Activated T-cell treated with anti-CD3 and anti-CD28 coated beads, Interleukin-2, amount 50 U/mL, for 24 hours (primary cell): ENCODE data around the gene IL17RD.
"Not testable (repeated sequence)": the region's sequence is repeated elsewhere in the genome, so short reads cannot be mapped to it uniquely, and the experiment has no call there.

Experiments
- DNase-seq: peaks from one replicate; pipeline ENCODE4 v3.0.0-alpha.2; 2020
- H3K27ac Mint-ChIP-seq: 2 replicates; pipeline ENCODE4 v1.8.0; 2020; ENCODE audit warnings: mild to moderate bottlenecking, mixed read lengths
- H3K27me3 Mint-ChIP-seq: 2 replicates; pipeline ENCODE4 v1.8.0; 2020; ENCODE audit warnings: mixed read lengths
- H3K36me3 Mint-ChIP-seq: 2 replicates; pipeline ENCODE4 v1.8.0; 2020; ENCODE audit warnings: low read depth, mixed read lengths
- H3K4me1 Mint-ChIP-seq: 2 replicates; pipeline ENCODE4 v1.8.0; 2020; ENCODE audit warnings: low read depth, mixed read lengths
- H3K4me3 Mint-ChIP-seq: 2 replicates; pipeline ENCODE4 v1.8.0; 2020; ENCODE audit warnings: mild to moderate bottlenecking, moderate library complexity, mixed read lengths
- H3K9me3 Mint-ChIP-seq: 2 replicates; pipeline ENCODE4 v1.8.0; 2020; ENCODE audit warnings: mixed read lengths

The IL17RD gene

DNA sequence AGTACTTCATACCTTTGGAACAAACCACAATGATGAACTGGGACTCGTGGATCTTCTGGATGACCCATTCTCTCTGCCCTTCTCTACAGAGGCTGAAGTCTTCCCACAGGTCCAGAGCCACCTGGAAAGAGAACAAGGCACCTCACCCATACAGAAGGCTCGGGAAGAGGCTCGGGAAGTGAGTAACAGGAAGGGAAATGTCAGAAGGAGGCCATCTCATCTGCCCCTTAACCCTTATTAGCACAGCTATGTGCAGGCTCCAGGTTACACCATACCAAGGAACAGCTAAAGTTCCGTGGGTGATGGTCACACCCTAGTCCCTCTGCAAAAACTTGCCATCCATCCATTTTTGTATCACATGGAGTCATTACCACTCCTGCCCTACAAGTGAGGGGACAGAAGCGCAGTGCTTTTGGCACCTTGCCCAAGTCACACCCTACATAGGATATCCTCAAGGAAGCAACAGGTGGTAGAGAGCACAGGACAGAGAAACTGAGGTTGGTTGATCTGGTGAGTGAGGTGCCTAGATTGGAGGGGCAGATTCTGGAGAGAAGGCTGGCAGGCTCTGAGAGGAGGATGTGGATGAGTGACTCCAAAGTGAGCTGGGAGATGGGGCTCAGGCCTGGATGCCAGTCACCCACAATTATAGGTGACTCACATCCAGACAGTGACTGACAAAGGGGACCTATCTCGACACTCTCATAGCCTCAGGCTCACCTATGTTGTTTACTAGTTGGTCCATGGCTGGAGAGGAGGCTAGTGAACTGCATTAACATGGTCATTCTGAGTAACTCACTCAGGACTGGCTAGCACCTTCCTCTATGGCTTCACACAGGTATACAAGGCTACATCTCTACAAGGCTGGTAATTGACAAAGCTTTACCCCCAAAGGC is 66.5 kb downstream of the IL17RD start:
- no peak for DNase-seq
- H3K27ac Mint-ChIP-seq = no peak overlapping the region
- no peaks in the 10 kb centered on the region for H3K27me3 Mint-ChIP-seq
- no peak overlapping the region for H3K4me3 Mint-ChIP-seq
- H3K36me3 Mint-ChIP-seq = no peaks in the 10 kb centered on the region
- peaks cover 2% of the 10 kb centered on the region for H3K4me1 Mint-ChIP-seq
- no peaks in the 10 kb centered on the region for H3K9me3 Mint-ChIP-seq

GRCh38 chr3:57097536-57097935 is 67.6 kb downstream of the IL17RD start:
- no peaks in the 10 kb centered on the region for H3K9me3 Mint-ChIP-seq
- peaks cover 2% of the 10 kb centered on the region for H3K4me1 Mint-ChIP-seq
- no peaks in the 10 kb centered on the region for H3K36me3 Mint-ChIP-seq
- H3K27me3 Mint-ChIP-seq = no peaks in the 10 kb centered on the region
- H3K27ac Mint-ChIP-seq = no peak overlapping the region
- H3K4me3 Mint-ChIP-seq = no peak overlapping the region
- no peak for DNase-seq

DNA sequence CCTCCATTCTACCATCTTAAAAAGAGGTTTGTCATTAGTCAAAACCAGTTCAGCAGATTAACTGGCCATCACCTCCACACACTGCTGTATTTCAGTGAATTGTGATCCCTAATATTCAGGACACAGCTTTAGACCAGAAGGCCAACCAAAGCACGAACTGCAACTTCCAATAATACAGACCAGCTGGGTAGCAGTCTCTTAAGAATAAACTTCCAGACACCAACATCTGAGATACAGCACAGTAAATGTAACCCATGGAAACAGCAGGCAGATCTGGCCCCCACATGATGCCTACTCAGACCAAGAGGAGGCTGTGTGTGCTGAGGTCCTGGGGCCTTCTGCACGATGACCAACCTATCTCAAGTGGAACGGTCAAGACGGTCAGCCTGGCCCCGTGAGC is 69.8 kb downstream of the IL17RD start:
- H3K4me3 Mint-ChIP-seq = no peak overlapping the region
- H3K9me3 Mint-ChIP-seq = no peaks in the 10 kb centered on the region
- H3K4me1 Mint-ChIP-seq = peaks cover 2% of the 10 kb centered on the region
- no peak for DNase-seq
- no peaks in the 10 kb centered on the region for H3K27me3 Mint-ChIP-seq
- H3K27ac Mint-ChIP-seq = no peak overlapping the region
- H3K36me3 Mint-ChIP-seq = no peaks in the 10 kb centered on the region

DNA sequence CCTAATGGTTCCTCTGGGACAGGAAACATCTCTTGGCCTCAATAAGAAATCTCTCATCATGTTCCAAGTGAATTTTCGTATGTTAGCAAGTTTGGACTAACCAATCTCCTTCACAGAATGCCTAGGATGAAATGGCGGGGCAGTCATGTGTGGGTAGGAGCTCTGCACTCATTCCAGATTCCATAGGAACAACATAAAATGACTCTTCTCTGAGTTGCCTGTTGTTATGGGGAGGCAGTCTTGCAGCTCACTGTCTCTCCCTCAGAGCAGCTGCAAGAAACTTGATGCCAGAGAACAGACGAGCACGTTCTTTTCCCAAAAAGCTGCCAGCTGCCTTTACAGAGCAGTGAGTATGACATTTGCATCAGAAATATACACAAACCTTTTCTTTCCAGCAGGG is 70.6 kb downstream of the IL17RD start:
- H3K27ac Mint-ChIP-seq = no peak overlapping the region
- no peaks in the 10 kb centered on the region for H3K27me3 Mint-ChIP-seq
- H3K4me3 Mint-ChIP-seq = no peak overlapping the region
- H3K9me3 Mint-ChIP-seq = no peaks in the 10 kb centered on the region
- H3K4me1 Mint-ChIP-seq = no peaks in the 10 kb centered on the region
- DNase-seq = no peak
- H3K36me3 Mint-ChIP-seq = no peaks in the 10 kb centered on the region

GRCh38 chr3:57093971-57094535 is 71.1 kb downstream of the IL17RD start:
- Mint-ChIP-seq H3K9me3 (no peaks in the 10 kb centered on the region), H3K27ac (no peak overlapping the region), H3K36me3 (no peaks in the 10 kb centered on the region), H3K4me3 (no peak overlapping the region), H3K4me1 (no peaks in the 10 kb centered on the region), H3K27me3 (no peaks in the 10 kb centered on the region)
- no peak for DNase-seq

DNA sequence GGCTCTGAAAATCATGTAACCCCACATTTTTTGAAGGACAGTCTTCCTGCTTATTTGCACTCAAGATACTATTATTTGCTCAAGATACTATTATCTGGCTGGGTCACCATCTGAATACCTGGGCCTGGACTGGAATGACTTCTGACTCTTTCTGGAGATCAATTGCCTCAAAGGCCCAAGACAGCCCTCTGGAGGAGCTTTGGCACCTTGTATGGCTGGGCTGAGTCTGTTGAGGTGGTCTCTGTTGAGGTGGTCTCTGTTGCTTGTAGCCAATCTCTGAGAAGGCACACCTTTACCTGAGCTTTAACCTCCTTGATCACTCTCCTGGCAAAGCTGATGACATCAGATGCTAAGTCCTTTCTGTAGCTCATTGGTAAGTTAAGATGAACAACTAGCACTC is 71.7 kb downstream of the IL17RD start:
- H3K4me3 Mint-ChIP-seq = no peak overlapping the region
- H3K4me1 Mint-ChIP-seq = no peaks in the 10 kb centered on the region
- no peaks in the 10 kb centered on the region for H3K36me3 Mint-ChIP-seq
- H3K27me3 Mint-ChIP-seq = peaks cover 2% of the 10 kb centered on the region
- no peak for DNase-seq
- H3K9me3 Mint-ChIP-seq = no peaks in the 10 kb centered on the region
- H3K27ac Mint-ChIP-seq = no peak overlapping the region

DNA sequence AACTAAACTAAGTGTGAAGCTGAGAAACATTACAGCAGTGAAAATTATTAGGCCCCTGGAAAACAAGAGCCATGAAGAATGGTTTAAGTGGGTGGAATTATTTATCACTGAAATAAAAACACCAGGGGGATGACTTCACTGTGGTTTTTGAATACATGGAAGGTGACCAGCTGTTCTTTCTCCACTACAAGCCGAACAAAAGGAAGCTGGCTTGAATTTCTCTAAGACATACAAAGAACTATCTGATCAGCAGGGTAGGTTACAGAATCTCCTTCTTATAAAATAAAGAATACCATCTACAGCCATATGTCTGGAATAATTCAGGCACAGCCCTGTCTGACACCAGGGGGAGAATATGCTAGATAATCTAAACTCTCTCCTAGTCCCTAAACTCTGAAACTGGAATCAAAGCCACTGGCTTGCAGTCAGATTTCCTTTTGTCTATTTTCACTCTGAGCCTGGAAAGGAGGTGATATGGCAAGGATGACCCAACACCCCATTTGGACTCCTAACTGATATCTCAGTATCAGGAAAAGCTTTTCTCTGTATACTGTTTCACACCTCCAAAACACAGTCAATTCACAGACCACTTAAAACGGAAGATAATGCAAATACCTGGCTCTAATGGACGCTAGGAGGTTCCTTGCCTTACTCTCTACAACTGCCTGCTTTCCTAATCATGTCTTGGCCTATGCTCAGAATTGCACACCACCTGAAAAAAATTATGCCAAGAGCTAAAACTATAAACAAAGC is 73.5 kb downstream of the IL17RD start:
- no peak overlapping the region for H3K27ac Mint-ChIP-seq
- peaks cover 3% of the 10 kb centered on the region for H3K27me3 Mint-ChIP-seq
- DNase-seq = no peak
- H3K36me3 Mint-ChIP-seq = no peaks in the 10 kb centered on the region
- H3K9me3 Mint-ChIP-seq = no peaks in the 10 kb centered on the region
- H3K4me3 Mint-ChIP-seq = no peak overlapping the region
- no peaks in the 10 kb centered on the region for H3K4me1 Mint-ChIP-seq

DNA sequence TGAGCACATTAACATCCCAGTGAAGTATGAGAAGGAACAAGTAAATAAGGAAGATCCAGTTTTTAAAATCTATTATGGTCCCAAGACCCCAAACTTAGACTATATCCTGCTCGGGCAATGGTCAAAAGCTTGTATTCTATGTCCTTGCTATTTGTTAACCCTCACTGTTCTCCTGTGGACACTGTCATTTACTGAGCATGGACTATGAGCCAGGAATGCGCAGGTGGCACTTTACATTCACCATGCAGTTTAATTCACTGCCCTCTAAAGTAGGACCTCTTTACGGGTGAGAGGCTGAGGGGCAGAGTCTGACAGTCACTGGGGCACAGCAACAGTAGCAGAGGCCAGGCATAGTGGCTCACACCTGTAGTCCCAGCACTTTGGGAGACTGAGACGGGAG is 76.1 kb downstream of the IL17RD start:
- no peak overlapping the region for H3K27ac Mint-ChIP-seq
- no peak overlapping the region for H3K4me3 Mint-ChIP-seq
- no peak for DNase-seq
- no peaks in the 10 kb centered on the region for H3K4me1 Mint-ChIP-seq
- H3K27me3 Mint-ChIP-seq = peaks cover 3% of the 10 kb centered on the region
- no peaks in the 10 kb centered on the region for H3K9me3 Mint-ChIP-seq
- no peaks in the 10 kb centered on the region for H3K36me3 Mint-ChIP-seq

GRCh38 chr3:57088503-57088902 is 76.7 kb downstream of the IL17RD start:
- H3K27ac Mint-ChIP-seq = no peak overlapping the region
- H3K4me1 Mint-ChIP-seq = no peaks in the 10 kb centered on the region

GRCh38 chr3:57087361-57088092 is 77.6 kb downstream of the IL17RD start:
- Mint-ChIP-seq H3K4me3 (no peak overlapping the region), H3K27ac (no peak overlapping the region), H3K36me3 (no peaks in the 10 kb centered on the region), H3K4me1 (no peaks in the 10 kb centered on the region), H3K27me3 (peaks cover 3% of the 10 kb centered on the region), H3K9me3 (no peaks in the 10 kb centered on the region)
- no peak for DNase-seq

More at GRCh38 chr3:57088503-57088902, 76.7 kb downstream of the IL17RD start:
- H3K9me3 Mint-ChIP-seq = no peaks in the 10 kb centered on the region
- no peak overlapping the region for H3K4me3 Mint-ChIP-seq
- peaks cover 3% of the 10 kb centered on the region for H3K27me3 Mint-ChIP-seq
- no peaks in the 10 kb centered on the region for H3K36me3 Mint-ChIP-seq
- DNase-seq = no peak

DNA sequence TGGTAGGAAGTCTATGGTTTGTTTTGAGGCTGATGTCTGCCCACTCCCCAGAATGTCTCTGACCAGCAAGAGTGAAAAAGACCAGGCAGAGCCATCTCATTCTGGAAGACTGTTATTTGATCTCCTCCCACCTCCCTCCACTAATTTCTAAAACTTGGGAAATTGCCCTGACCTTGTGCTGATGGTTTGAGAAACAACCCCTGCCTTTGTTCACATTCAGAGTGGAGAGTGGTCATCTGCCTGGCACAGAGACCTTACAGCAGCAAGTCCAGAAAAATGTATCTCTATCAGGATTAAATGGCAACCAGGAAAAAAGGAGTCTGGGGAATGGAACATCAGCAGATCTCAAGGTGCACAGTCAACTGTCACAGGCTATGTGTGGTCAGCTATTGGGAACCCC is 79.0 kb downstream of the IL17RD start:
- Mint-ChIP-seq H3K4me3 (no peak overlapping the region), H3K36me3 (no peaks in the 10 kb centered on the region), H3K4me1 (no peaks in the 10 kb centered on the region), H3K27me3 (peaks cover 6% of the 10 kb centered on the region), H3K27ac (no peak overlapping the region), H3K9me3 (no peaks in the 10 kb centered on the region)
- DNase-seq = no peak

DNA sequence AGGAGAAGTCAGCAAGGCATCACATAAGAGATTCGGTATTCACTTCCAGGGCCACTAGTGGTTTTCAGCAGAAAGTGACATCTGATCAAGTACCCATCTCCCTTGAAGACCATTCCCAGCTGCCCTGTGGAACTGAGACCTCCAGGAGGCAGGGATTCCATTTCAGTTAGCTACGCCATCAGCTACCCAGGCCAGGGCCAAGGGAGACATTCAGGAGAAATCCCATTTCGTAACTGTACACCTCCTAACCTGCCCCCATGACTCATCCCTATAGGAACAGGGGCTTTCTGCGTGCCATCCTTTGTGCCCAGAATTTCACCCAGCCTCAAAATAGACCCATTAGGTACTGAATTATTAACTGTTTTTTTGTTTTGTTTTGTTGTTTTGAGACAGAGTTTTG is 79.9 kb downstream of the IL17RD start:
- H3K9me3 Mint-ChIP-seq = no peaks in the 10 kb centered on the region
- no peak overlapping the region for H3K4me3 Mint-ChIP-seq
- no peaks in the 10 kb centered on the region for H3K4me1 Mint-ChIP-seq
- peaks cover 15% of the 10 kb centered on the region for H3K27me3 Mint-ChIP-seq
- DNase-seq = no peak
- no peak overlapping the region for H3K27ac Mint-ChIP-seq
- no peaks in the 10 kb centered on the region for H3K36me3 Mint-ChIP-seq

DNA sequence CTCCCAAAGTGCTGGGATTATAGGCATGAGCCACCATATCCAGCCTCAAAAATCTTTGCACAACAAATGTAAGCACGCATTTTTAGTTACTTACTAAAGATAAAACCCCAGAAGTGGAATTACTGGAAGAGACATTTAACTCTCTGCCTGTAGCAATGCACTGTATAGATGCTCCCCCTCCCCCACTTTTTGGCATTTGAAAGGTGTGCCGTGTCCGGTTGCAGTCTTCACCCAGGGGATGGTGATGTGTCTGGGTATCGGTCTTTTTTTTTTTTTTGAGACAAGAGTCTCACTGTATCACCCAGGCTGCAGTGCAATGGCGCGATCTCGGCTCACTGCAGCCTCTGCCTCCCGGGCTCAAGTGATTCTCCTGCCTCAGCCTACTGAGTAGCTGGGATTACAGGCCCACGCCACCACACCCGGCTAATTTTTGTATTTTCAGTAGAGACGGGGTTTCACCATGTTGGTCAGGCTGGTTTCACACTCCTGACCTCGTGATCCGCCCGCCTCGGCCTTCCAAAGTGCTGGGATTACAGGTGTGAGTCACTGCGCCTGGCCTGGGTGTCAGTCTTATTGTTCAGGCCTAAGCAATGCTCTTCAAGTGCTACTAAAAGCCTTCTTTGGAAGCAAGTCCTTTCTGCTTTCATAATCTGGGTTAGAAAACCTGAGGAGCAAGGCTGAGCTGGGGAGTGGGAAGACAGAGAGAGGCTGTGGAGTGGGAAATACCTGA is 81.7 kb downstream of the IL17RD start:
- not testable (repeated sequence) for H3K4me3 Mint-ChIP-seq

DNA sequence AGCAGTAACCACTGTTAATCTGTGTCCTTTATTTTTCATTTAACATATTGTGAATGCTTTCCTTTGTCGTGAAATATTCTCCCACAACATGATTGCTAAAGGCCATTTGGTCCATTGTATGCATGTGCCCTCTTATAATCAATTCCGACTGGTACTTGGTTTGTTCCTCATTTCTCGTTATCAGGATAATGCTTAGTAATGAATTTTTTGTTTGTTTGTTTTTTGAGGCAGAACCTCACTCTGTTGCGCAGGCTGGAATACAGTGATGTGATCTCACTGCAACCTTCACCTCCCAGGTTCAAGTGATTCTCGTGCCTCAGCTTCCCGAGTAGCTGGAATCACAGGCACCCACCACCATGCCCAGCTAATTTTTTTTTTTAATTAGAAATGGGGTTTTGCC is 82.7 kb downstream of the IL17RD start:
- no peak overlapping the region for H3K27ac Mint-ChIP-seq
- peaks cover 28% of the 10 kb centered on the region for H3K27me3 Mint-ChIP-seq
- no peaks in the 10 kb centered on the region for H3K9me3 Mint-ChIP-seq
- H3K4me3 Mint-ChIP-seq = no peak overlapping the region
- peaks cover 6% of the 10 kb centered on the region for H3K4me1 Mint-ChIP-seq
- no peak for DNase-seq
- H3K36me3 Mint-ChIP-seq = no peaks in the 10 kb centered on the region

More for the DNA sequence above, 81.7 kb downstream of the IL17RD start:
- not testable (repeated sequence) for H3K4me1 Mint-ChIP-seq, H3K27ac Mint-ChIP-seq, H3K9me3 Mint-ChIP-seq, DNase-seq, H3K36me3 Mint-ChIP-seq
- H3K27me3 Mint-ChIP-seq = peaks cover 20% of the 10 kb centered on the region
